ENCODE measurements around the gene SNAPC4.

GRCh38 chr9:136430588-136431234 is 30.7 kb upstream of the SNAPC4 start:
- TF ChIP-seq CTCF (IDR thresholded peaks at IDR 0.05) (no peak), POLR2A (IDR thresholded peaks at IDR 0.05) (no peak)

Measured in testis (tissue), 2 donors.